Liver (tissue), 5 donors: ENCODE data around the gene AMZ1. TPM values are rescaled to one million over a fixed set of nuclear protein-coding genes. Genes with fewer than 3 reads are reported as not detected.

Source experiments
- FOXA1 ChIP-seq: IDR thresholded peaks from 2 replicates; pipeline ENCODE4 v1.6.1; 2016; ENCODE audit warnings: antibody characterized with exemption
- JUND ChIP-seq, 2 donors: IDR thresholded peaks; 2 replicates each; pipeline ENCODE4 v1.6.1; 2016; ENCODE audit warnings: antibody characterized with exemption in 2 of 2
- REST ChIP-seq: IDR thresholded peaks from 2 replicates; pipeline ENCODE4 v1.6.1; 2016; ENCODE audit warnings: antibody characterized with exemption, mild to moderate bottlenecking
- polyA plus RNA-seq, 2 donors: library from polyadenylated mRNA; stranded (reverse) in 1 of 2; unstranded in 1 of 2; fragments of 200-250 nt in 1 of 2; fragments of >200 nt in 1 of 2; fragmentation: Nextera tagmentation in 1 of 2; extraction: Ambion mirVana in 1 of 2; gene quantifications; one replicate each; pipeline versions ENCODE4 v1.2.1 to v1.2.3, GENCODE V29; 2013 to 2015
- total RNA-seq, 2 donors: library from RNA; depleted of rRNA; stranded (reverse); fragments of >200 nt; gene quantifications; one replicate each; pipeline ENCODE4 v1.2.3, GENCODE V29; 2014
- donor health status: healthy.
- donor health status: healthy.
- donor health status: healthy.

AMZ1 gene
- total and polyA plus RNA-seq, 4 donors: 0.10 to 1.3 (median 1.1) TPM; not detected in 1

- TF ChIP-seq REST: no peak
- TF ChIP-seq JUND (IDR thresholded peaks at IDR 0.05): no peak
- no peak for TF ChIP-seq FOXA1
Observed at GRCh38 chr7:2764621-2765020, 76.6 kb downstream of the AMZ1 start (continued).

Other genes with a start within 250 kb of the AMZ1 start
- gene GRIFIN, start 211.8 kb upstream of the AMZ1 start, total RNA-seq: not detected
- gene GRIFIN, start 211.8 kb upstream of the AMZ1 start, polyA plus RNA-seq: not detected
- 1 to 10 TPM; 2.8 to 2.9 TPM for gene LFNG, start 168.4 kb upstream of the AMZ1 start, total RNA-seq
- 1 to 10 TPM in 1 of 2 donors, under 1 TPM in 1; 0.22 to 2.4 TPM for gene LFNG, start 168.4 kb upstream of the AMZ1 start, polyA plus RNA-seq
- gene BRAT1, start 132.7 kb upstream of the AMZ1 start, total RNA-seq: 10 to 100 TPM; 16.5 to 20.7 TPM
- gene BRAT1, start 132.7 kb upstream of the AMZ1 start, polyA plus RNA-seq: 10 to 100 TPM in 1 of 2 donors, 1 to 10 TPM in 1; 10.0 to 16.9 TPM
- 1 to 10 TPM; 2.6 to 5.9 TPM for gene IQCE, start 129.2 kb upstream of the AMZ1 start, total RNA-seq
- gene IQCE, start 129.2 kb upstream of the AMZ1 start, polyA plus RNA-seq: 1 to 10 TPM; 2.1 to 4.6 TPM
- gene TTYH3, start 56.2 kb upstream of the AMZ1 start, total RNA-seq: 10 to 100 TPM; 16.7 to 18.1 TPM
- 10 to 100 TPM in 1 of 2 donors, 1 to 10 TPM in 1; 8.2 to 19.6 TPM for gene TTYH3, start 56.2 kb upstream of the AMZ1 start, polyA plus RNA-seq
- gene GNA12, start 156.1 kb downstream of the AMZ1 start, total RNA-seq: 10 to 100 TPM; 10.9 to 19.0 TPM
- 10 to 100 TPM in 1 of 2 donors, 1 to 10 TPM in 1; 3.7 to 11.6 TPM for gene GNA12, start 156.1 kb downstream of the AMZ1 start, polyA plus RNA-seq